ENCODE measurements around the gene SLC30A7. TPM values are rescaled to one million over a fixed set of nuclear protein-coding genes. Genes with fewer than 3 reads are reported as not detected.
A peak's percentile ranks its signal among the peaks of the same experiment; 100 is the strongest.

Gene SLC30A7
- total and polyA plus RNA-seq, 2 of the 13 experiments (the other 11 are each of a cell fraction or from before 2014, with no cell fraction given): 8.3 to 40.8 TPM

GRCh38 chr1:100895540-100896480 is at the start of gene SLC30A7 (continued):
- TF ChIP-seq ZFP36 (IDR thresholded peaks at IDR 0.05; ENCODE audit: borderline replicate concordance, low read depth, low read length, partially characterized antibody) (no peak), ZBTB20 (CRISPR knock-in tag; IDR thresholded peaks at IDR 0.05; ENCODE audit: borderline replicate concordance, low read depth) (no peak), ZNF121 (CRISPR knock-in tag; IDR thresholded peaks at IDR 0.05) (no peak), MXD4 (CRISPR knock-in tag; IDR thresholded peaks at IDR 0.05) (no peak; the same call in 1 of the 2 replicates), ZSCAN20 (CRISPR knock-in tag; IDR thresholded peaks at IDR 0.05; ENCODE audit: borderline replicate concordance) (no peak), HES4 (CRISPR knock-in tag; IDR thresholded peaks at IDR 0.05; ENCODE audit: borderline replicate concordance) (no peak), POGZ (CRISPR knock-in tag; IDR thresholded peaks at IDR 0.05) (0 out of 2 replicates have a peak, but pooled peaks have one; percentile 54), CBX2 (IDR thresholded peaks at IDR 0.05; ENCODE audit: low read depth, low read length) (no peak), CBX2 (CRISPR knock-in tag; IDR thresholded peaks at IDR 0.05; ENCODE audit: low read depth) (no peak), TCF7 (IDR thresholded peaks at IDR 0.05; ENCODE audit: low read depth) (no peak), POLR2AphosphoS5 (IDR thresholded peaks at IDR 0.05; ENCODE audit: low read depth, low read length) (peak; percentile 77), SIX1 (CRISPR knock-in tag; IDR thresholded peaks at IDR 0.05; ENCODE audit: borderline replicate concordance) (no peak), ZBTB37 (CRISPR knock-in tag; IDR thresholded peaks at IDR 0.05) (no peak), ZNF720 (CRISPR knock-in tag; IDR thresholded peaks at IDR 0.05) (no peak), ZNF75D (CRISPR knock-in tag; IDR thresholded peaks at IDR 0.05; ENCODE audit: borderline replicate concordance) (no peak), ZNF839 (CRISPR knock-in tag; IDR thresholded peaks at IDR 0.05; ENCODE audit: borderline replicate concordance) (no peak), SMARCE1 (IDR thresholded peaks at IDR 0.05; ENCODE audit: borderline replicate concordance) (no peak), GABPA (IDR thresholded peaks at IDR 0.05; ENCODE audit: low read depth, low read length) (peak; percentile 77), GABPA (CRISPR knock-in tag; IDR thresholded peaks at IDR 0.05; ENCODE audit: low read depth) (peak; percentile 86), ZNF33A (CRISPR knock-in tag; IDR thresholded peaks at IDR 0.05; ENCODE audit: borderline replicate concordance) (no peak), ZNF235 (CRISPR knock-in tag; IDR thresholded peaks at IDR 0.05; ENCODE audit: borderline replicate concordance) (no peak), ZSCAN22 (CRISPR knock-in tag; IDR thresholded peaks at IDR 0.05) (no peak), PHF8 (CRISPR knock-in tag; IDR thresholded peaks at IDR 0.05) (peak; percentile 74), ZNF343 (CRISPR knock-in tag; IDR thresholded peaks at IDR 0.05) (no peak), TFDP1 (CRISPR knock-in tag; IDR thresholded peaks at IDR 0.05; ENCODE audit: borderline replicate concordance) (peak; percentile 27; the same call in 1 of the 2 replicates), U2AF2 (IDR thresholded peaks at IDR 0.05; ENCODE audit: low read depth, low read length) (no peak), TEAD2 (CRISPR knock-in tag; IDR thresholded peaks at IDR 0.05) (no peak), RFXAP (CRISPR knock-in tag; IDR thresholded peaks at IDR 0.05; ENCODE audit: borderline replicate concordance) (no peak)
